GM21447 (cell line): ENCODE results near the gene CLDN15.
"Not testable (repeated sequence)": the region's sequence is repeated elsewhere in the genome, so short reads cannot be mapped to it uniquely, and the experiment has no call there.

Source experiments
- ATAC-seq: cut with Tn5 transposase; IDR thresholded peaks from one replicate; pipeline ENCODE4 v1.9.1; 2021; ENCODE audit not compliant: unreplicated experiment

The CLDN15 gene

GRCh38 chr7:101237206-101238067 is at the start of gene CLDN15:
TSS of gene CLDN15 (minus strand) at chr7:101237802. CDS start at chr7:101237581, 221 bp downstream.
- ATAC-seq = no peak

- no peak for ATAC-seq
Measured at GRCh38 chr7:101287032-101287431, 49.4 kb upstream of the CLDN15 start.

- not testable (repeated sequence) for ATAC-seq
Measured at GRCh38 chr7:101285880-101286279, 48.3 kb upstream of the CLDN15 start.

GRCh38 chr7:101285171-101285570 is 47.6 kb upstream of the CLDN15 start:
- ATAC-seq = no peak

GRCh38 chr7:101280912-101281311 is 43.3 kb upstream of the CLDN15 start:
- not testable (repeated sequence) for ATAC-seq

GRCh38 chr7:101278461-101279292 is 41.1 kb upstream of the CLDN15 start:
- no peak for ATAC-seq

- ATAC-seq = no peak
Measured at GRCh38 chr7:101277155-101277554, 39.6 kb upstream of the CLDN15 start.

GRCh38 chr7:101273206-101273605 is 35.6 kb upstream of the CLDN15 start:
- no peak for ATAC-seq

GRCh38 chr7:101271021-101271420 is 33.4 kb upstream of the CLDN15 start:
- no peak for ATAC-seq

GRCh38 chr7:101269664-101270063 is 32.1 kb upstream of the CLDN15 start:
- no peak for ATAC-seq

GRCh38 chr7:101265622-101266516 is 28.3 kb upstream of the CLDN15 start:
- ATAC-seq = no peak

- not testable (repeated sequence) for ATAC-seq
Measured at GRCh38 chr7:101264102-101264706, 26.6 kb upstream of the CLDN15 start.

GRCh38 chr7:101258243-101258731 is 20.7 kb upstream of the CLDN15 start:
- ATAC-seq = no peak

GRCh38 chr7:101255796-101256195 is 18.2 kb upstream of the CLDN15 start:
- no peak for ATAC-seq

- not testable (repeated sequence) for ATAC-seq
Measured at GRCh38 chr7:101253199-101253598, 15.6 kb upstream of the CLDN15 start.

- ATAC-seq = peak; percentile 96
Measured at GRCh38 chr7:101251871-101252659, 14.5 kb upstream of the CLDN15 start.

GRCh38 chr7:101250324-101250723 is 12.7 kb upstream of the CLDN15 start:
- ATAC-seq = no peak

- no peak for ATAC-seq
Measured at GRCh38 chr7:101248276-101248675, 10.7 kb upstream of the CLDN15 start.

GRCh38 chr7:101245147-101245668 is 7.6 kb upstream of the CLDN15 start:
- no peak for ATAC-seq
